Measurements from ENCODE around the gene ATF6B. TPM values are rescaled to one million over a fixed set of nuclear protein-coding genes. Genes with fewer than 3 reads are reported as not detected.

ATF6B gene
- total and polyA plus RNA-seq, 2 of the 13 experiments (the other 11 are each of a cell fraction or from before 2014, with no cell fraction given): 18.1 to 44.0 TPM

DNA sequence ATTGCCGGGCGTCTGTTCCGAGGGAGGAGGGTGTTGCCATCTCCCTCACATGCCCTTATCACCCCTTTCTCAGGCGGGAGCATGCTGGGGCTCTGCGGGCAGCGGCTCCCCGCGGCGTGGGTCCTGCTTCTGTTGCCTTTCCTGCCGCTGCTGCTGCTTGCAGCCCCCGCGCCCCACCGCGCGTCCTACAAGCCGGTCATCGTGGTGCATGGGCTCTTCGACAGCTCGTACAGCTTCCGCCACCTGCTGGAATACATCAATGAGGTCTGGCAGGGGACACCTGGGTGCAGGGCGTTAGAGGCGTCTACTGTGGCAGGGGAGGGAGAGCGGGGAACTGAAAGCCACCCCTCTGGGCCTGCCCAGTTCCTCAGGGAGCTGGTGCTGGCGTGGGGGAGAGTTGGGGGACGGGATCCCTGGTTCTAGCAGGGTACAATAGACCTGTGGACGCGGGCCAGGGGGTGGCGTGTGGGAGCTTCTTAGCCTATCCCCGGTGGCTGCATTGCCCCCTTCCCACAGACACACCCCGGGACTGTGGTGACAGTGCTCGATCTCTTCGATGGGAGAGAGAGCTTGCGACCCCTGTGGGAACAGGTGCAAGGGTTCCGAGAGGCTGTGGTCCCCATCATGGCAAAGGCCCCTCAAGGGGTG, 26.6 kb upstream of the ATF6B start (continued):
- TF ChIP-seq, protein P1, sequence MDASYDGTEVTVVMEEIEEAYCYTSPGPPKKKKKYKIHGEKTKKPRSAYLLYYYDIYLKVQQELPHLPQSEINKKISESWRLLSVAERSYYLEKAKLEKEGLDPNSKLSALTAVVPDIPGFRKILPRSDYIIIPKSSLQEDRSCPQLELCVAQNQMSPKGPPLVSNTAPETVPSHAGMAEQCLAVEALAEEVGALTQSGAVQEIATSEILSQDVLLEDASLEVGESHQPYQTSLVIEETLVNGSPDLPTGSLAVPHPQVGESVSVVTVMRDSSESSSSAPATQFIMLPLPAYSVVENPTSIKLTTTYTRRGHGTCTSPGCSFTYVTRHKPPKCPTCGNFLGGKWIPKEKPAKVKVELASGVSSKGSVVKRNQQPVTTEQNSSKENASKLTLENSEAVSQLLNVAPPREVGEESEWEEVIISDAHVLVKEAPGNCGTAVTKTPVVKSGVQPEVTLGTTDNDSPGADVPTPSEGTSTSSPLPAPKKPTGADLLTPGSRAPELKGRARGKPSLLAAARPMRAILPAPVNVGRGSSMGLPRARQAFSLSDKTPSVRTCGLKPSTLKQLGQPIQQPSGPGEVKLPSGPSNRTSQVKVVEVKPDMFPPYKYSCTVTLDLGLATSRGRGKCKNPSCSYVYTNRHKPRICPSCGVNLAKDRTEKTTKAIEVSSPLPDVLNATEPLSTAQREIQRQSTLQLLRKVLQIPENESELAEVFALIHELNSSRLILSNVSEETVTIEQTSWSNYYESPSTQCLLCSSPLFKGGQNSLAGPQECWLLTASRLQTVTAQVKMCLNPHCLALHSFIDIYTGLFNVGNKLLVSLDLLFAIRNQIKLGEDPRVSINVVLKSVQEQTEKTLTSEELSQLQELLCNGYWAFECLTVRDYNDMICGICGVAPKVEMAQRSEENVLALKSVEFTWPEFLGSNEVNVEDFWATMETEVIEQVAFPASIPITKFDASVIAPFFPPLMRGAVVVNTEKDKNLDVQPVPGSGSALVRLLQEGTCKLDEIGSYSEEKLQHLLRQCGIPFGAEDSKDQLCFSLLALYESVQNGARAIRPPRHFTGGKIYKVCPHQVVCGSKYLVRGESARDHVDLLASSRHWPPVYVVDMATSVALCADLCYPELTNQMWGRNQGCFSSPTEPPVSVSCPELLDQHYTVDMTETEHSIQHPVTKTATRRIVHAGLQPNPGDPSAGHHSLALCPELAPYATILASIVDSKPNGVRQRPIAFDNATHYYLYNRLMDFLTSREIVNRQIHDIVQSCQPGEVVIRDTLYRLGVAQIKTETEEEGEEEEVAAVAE (CRISPR knock-in tag; IDR thresholded peaks at IDR 0.05; ENCODE audit: borderline replicate concordance): no peak
- TF ChIP-seq SALL2 (CRISPR knock-in tag; IDR thresholded peaks at IDR 0.05): no peak; the same call in 1 of the 2 replicates
- no peak for TF ChIP-seq WIZ (CRISPR knock-in tag; IDR thresholded peaks at IDR 0.05)
- no peak for TF ChIP-seq NPAS2 (CRISPR knock-in tag; IDR thresholded peaks at IDR 0.05; ENCODE audit: borderline replicate concordance)
- no peak for TF ChIP-seq ZNF256 (CRISPR knock-in tag; conservative IDR thresholded peaks at IDR 0.05)
- TF ChIP-seq NFKBIZ (CRISPR knock-in tag; IDR thresholded peaks at IDR 0.05): no peak; the same call in 1 of the 2 replicates
- TF ChIP-seq ATM (IDR thresholded peaks at IDR 0.05; ENCODE audit: borderline replicate concordance): no peak
- TF ChIP-seq TOPORS (CRISPR knock-in tag; IDR thresholded peaks at IDR 0.05): no peak
- TF ChIP-seq, protein P2, sequence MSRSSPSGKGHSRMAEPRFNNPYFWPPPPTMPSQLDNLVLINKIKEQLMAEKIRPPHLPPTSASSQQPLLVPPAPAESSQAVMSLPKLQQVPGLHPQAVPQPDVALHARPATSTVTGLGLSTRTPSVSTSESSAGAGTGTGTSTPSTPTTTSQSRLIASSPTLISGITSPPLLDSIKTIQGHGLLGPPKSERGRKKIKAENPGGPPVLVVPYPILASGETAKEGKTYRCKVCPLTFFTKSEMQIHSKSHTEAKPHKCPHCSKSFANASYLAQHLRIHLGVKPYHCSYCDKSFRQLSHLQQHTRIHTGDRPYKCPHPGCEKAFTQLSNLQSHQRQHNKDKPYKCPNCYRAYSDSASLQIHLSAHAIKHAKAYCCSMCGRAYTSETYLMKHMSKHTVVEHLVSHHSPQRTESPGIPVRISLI (CRISPR knock-in tag; IDR thresholded peaks at IDR 0.05; ENCODE audit: borderline replicate concordance): no peak
- TF ChIP-seq NR2F6 (IDR thresholded peaks at IDR 0.05): no peak
- TF ChIP-seq NR2F6 (CRISPR knock-in tag; IDR thresholded peaks at IDR 0.05): peak; percentile 46; the same call in 1 of the 2 replicates
- no peak for TF ChIP-seq AHR (CRISPR knock-in tag; IDR thresholded peaks at IDR 0.05)
- no peak for TF ChIP-seq TRIM24 (CRISPR knock-in tag; IDR thresholded peaks at IDR 0.05)
- TF ChIP-seq PHF5A (CRISPR knock-in tag; IDR thresholded peaks at IDR 0.05; ENCODE audit: low read depth, unreplicated experiment): no peak
- TF ChIP-seq, protein P3, sequence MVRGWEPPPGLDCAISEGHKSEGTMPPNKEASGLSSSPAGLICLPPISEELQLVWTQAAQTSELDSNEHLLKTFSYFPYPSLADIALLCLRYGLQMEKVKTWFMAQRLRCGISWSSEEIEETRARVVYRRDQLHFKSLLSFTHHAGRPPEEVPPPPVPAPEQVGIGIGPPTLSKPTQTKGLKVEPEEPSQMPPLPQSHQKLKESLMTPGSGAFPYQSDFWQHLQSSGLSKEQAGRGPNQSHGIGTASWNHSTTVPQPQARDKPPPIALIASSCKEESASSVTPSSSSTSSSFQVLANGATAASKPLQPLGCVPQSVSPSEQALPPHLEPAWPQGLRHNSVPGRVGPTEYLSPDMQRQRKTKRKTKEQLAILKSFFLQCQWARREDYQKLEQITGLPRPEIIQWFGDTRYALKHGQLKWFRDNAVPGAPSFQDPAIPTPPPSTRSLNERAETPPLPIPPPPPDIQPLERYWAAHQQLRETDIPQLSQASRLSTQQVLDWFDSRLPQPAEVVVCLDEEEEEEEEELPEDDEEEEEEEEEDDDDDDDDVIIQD (CRISPR knock-in tag; IDR thresholded peaks at IDR 0.05; ENCODE audit: low read depth): no peak
- no peak for TF ChIP-seq HHEX (CRISPR knock-in tag; IDR thresholded peaks at IDR 0.05)
- TF ChIP-seq, protein P4, sequence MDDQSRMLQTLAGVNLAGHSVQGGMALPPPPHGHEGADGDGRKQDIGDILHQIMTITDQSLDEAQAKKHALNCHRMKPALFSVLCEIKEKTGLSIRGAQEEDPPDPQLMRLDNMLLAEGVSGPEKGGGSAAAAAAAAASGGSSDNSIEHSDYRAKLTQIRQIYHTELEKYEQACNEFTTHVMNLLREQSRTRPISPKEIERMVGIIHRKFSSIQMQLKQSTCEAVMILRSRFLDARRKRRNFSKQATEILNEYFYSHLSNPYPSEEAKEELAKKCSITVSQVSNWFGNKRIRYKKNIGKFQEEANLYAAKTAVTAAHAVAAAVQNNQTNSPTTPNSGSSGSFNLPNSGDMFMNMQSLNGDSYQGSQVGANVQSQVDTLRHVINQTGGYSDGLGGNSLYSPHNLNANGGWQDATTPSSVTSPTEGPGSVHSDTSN (CRISPR knock-in tag; IDR thresholded peaks at IDR 0.05; ENCODE audit: borderline replicate concordance): no peak
- TF ChIP-seq CCDC6 (CRISPR knock-in tag; IDR thresholded peaks at IDR 0.05): peak; percentile 85; the same call in 1 of the 2 replicates
- no peak for TF ChIP-seq ZNF891 (CRISPR knock-in tag; IDR thresholded peaks at IDR 0.05)
- TF ChIP-seq ZNF230 (CRISPR knock-in tag; IDR thresholded peaks at IDR 0.05): no peak
- TF ChIP-seq KLF13 (CRISPR knock-in tag; IDR thresholded peaks at IDR 0.05): 0 out of 2 replicates have a peak, but pooled peaks have one; percentile 13
- TF ChIP-seq IRX3 (CRISPR knock-in tag; IDR thresholded peaks at IDR 0.05; ENCODE audit: borderline replicate concordance, low read depth): no peak
- no peak for TF ChIP-seq MBNL3 (CRISPR knock-in tag; conservative IDR thresholded peaks at IDR 0.05)
- TF ChIP-seq NFIC (IDR thresholded peaks at IDR 0.05; ENCODE audit: low read length): no peak
- TF ChIP-seq HDAC6 (IDR thresholded peaks at IDR 0.05; ENCODE audit: low read depth, low read length): no peak

All from HepG2 (cell line).